EL (cell line): ENCODE measurements around the gene RESF1.
"Not testable (repeated sequence)": the region's sequence is repeated elsewhere in the genome, so short reads cannot be mapped to it uniquely, and the experiment has no call there.

Source experiments
- DNase-seq: peaks from one replicate; pipeline ENCODE4 v3.0.0-alpha.2; 2016

The RESF1 gene

GRCh38 chr12:31959161-31959700 lies at the start of gene RESF1:
RESF1 (plus strand) TSS chr12:31959415; CDS start chr12:31980956, 21,541 bp downstream.
- peak; percentile 87 for DNase-seq

- no peak for DNase-seq
Observed at GRCh38 chr12:31914927-31915326, 44.3 kb upstream of the RESF1 start.

- no peak for DNase-seq
Observed at GRCh38 chr12:31915446-31915845, 43.8 kb upstream of the RESF1 start.

- DNase-seq, result peak; percentile 53
Observed at GRCh38 chr12:31922341-31923062, 36.7 kb upstream of the RESF1 start.

- DNase-seq, result no peak
Observed at GRCh38 chr12:31923063-31923412, 36.2 kb upstream of the RESF1 start.

- DNase-seq, result no peak
Observed at GRCh38 chr12:31928246-31929026, 30.8 kb upstream of the RESF1 start.

GRCh38 chr12:31929027-31929526 lies 30.1 kb upstream of the RESF1 start:
- no peak for DNase-seq

GRCh38 chr12:31931796-31932715 lies 27.2 kb upstream of the RESF1 start:
- DNase-seq, result no peak

- no peak for DNase-seq
Observed at GRCh38 chr12:31944299-31944698, 14.9 kb upstream of the RESF1 start.

- no peak for DNase-seq
Observed at GRCh38 chr12:31947971-31948370, 11.2 kb upstream of the RESF1 start.

GRCh38 chr12:31948697-31949359 lies 10.4 kb upstream of the RESF1 start:
- not testable (repeated sequence) for DNase-seq

GRCh38 chr12:31950088-31950487 lies 9.1 kb upstream of the RESF1 start:
- DNase-seq, result no peak

- no peak for DNase-seq
Observed at GRCh38 chr12:31950492-31950891, 8.7 kb upstream of the RESF1 start.

- DNase-seq, result no peak
Observed at GRCh38 chr12:31951008-31951407, 8.2 kb upstream of the RESF1 start.

- DNase-seq, result no peak
Observed at GRCh38 chr12:31951939-31952338, 7.3 kb upstream of the RESF1 start.

- no peak for DNase-seq
Observed at GRCh38 chr12:31952418-31952817, 6.8 kb upstream of the RESF1 start.

GRCh38 chr12:31954925-31955858 lies 4.0 kb upstream of the RESF1 start:
- no peak for DNase-seq

- no peak for DNase-seq
Observed at GRCh38 chr12:31958569-31959160, 550 bp upstream of the RESF1 start.

- DNase-seq, result peak; percentile 60
Observed at GRCh38 chr12:31959701-31960391, 631 bp downstream of the RESF1 start.

GRCh38 chr12:31961137-31961536 lies 1.9 kb downstream of the RESF1 start:
- DNase-seq, result no peak
